Measurements from ENCODE around the gene PHKA1. TPM values are rescaled to one million over a fixed set of nuclear protein-coding genes. Genes with fewer than 3 reads are reported as not detected.

PHKA1 gene
- total RNA-seq, 6 experiments from 2014 or later, result 0.09 to 0.12 TPM; not detected in 4

DNA sequence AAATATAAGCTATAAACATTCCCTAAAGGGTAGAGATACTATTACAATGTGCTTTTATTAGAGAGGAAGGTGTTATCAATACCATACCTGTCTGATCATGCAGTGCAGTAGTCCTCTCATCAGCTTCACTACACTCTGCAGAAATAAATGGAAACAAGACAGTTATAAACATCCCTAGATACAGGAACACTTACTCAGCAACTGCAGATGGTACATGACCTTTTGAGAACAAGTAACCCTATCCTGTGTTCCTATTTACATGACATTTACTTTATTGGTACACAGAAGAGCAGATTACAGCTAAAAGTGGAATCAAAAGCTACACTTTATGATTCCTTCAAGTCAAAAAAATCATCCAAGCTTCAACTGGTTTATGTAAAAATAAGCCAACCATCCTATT lies 9.0 kb downstream of the PHKA1 start:
- H3K27me3 Mint-ChIP-seq (ENCODE audit: insufficient read depth), result no peaks in the 10 kb centered on the region
- no peak for DNase-seq
- no peaks in the 10 kb centered on the region for H3K9me3 Mint-ChIP-seq
- no peak overlapping the region for H3K4me3 Mint-ChIP-seq
- no peaks in the 10 kb centered on the region for H3K36me3 Mint-ChIP-seq (ENCODE audit: low read depth)
- TF ChIP-seq, protein P1, sequence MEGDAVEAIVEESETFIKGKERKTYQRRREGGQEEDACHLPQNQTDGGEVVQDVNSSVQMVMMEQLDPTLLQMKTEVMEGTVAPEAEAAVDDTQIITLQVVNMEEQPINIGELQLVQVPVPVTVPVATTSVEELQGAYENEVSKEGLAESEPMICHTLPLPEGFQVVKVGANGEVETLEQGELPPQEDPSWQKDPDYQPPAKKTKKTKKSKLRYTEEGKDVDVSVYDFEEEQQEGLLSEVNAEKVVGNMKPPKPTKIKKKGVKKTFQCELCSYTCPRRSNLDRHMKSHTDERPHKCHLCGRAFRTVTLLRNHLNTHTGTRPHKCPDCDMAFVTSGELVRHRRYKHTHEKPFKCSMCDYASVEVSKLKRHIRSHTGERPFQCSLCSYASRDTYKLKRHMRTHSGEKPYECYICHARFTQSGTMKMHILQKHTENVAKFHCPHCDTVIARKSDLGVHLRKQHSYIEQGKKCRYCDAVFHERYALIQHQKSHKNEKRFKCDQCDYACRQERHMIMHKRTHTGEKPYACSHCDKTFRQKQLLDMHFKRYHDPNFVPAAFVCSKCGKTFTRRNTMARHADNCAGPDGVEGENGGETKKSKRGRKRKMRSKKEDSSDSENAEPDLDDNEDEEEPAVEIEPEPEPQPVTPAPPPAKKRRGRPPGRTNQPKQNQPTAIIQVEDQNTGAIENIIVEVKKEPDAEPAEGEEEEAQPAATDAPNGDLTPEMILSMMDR (IDR thresholded peaks at IDR 0.05), result no peak
- no peaks in the 10 kb centered on the region for H3K4me1 Mint-ChIP-seq (ENCODE audit: low read depth)
- no peak overlapping the region for H3K27ac Mint-ChIP-seq

GRCh38 chrX:72694170-72694569 lies 19.9 kb downstream of the PHKA1 start:
- Mint-ChIP-seq H3K4me3 (no peak overlapping the region), H3K27ac (no peak overlapping the region), H3K36me3 (ENCODE audit: low read depth) (no peaks in the 10 kb centered on the region), H3K27me3 (ENCODE audit: insufficient read depth) (peaks cover 2% of the 10 kb centered on the region), H3K4me1 (ENCODE audit: low read depth) (no peaks in the 10 kb centered on the region), H3K9me3 (no peaks in the 10 kb centered on the region)
- no peak for DNase-seq
- TF ChIP-seq, protein P1 (IDR thresholded peaks at IDR 0.05), result no peak

DNA sequence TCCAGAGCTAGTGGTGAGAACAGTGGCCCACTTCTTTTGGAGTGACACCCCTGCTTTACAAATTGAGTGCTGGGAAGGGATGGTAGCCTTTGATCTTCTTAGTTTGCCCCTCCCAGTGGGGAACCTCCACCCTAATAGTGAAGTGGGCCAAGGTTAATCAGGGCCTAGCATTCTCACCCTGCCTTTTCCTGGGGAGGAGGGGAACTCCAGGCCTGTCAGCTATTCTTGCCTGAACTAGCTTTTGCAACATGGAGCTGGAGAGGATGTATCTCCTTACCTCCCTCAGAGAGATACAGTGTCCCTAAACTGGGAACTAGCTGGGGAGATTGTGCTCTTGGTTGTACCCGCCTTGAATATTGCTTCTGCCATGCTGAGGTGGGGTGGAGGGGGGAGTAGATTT lies 20.6 kb downstream of the PHKA1 start:
- no peak overlapping the region for H3K27ac Mint-ChIP-seq
- no peak overlapping the region for H3K4me3 Mint-ChIP-seq
- TF ChIP-seq, protein P1 (IDR thresholded peaks at IDR 0.05), result no peak
- DNase-seq, result no peak
- peaks cover 2% of the 10 kb centered on the region for H3K27me3 Mint-ChIP-seq (ENCODE audit: insufficient read depth)
- no peaks in the 10 kb centered on the region for H3K36me3 Mint-ChIP-seq (ENCODE audit: low read depth)
- H3K9me3 Mint-ChIP-seq, result no peaks in the 10 kb centered on the region
- H3K4me1 Mint-ChIP-seq (ENCODE audit: low read depth), result no peaks in the 10 kb centered on the region

GRCh38 chrX:72687396-72687795 lies 26.7 kb downstream of the PHKA1 start:
- H3K4me3 Mint-ChIP-seq, result no peak overlapping the region
- H3K27ac Mint-ChIP-seq, result no peak overlapping the region
- TF ChIP-seq, protein P1 (IDR thresholded peaks at IDR 0.05), result no peak
- no peak for DNase-seq
- no peaks in the 10 kb centered on the region for H3K36me3 Mint-ChIP-seq (ENCODE audit: low read depth)
- no peaks in the 10 kb centered on the region; the same call in 1 of the 2 replicates for H3K27me3 Mint-ChIP-seq (ENCODE audit: insufficient read depth)
- no peaks in the 10 kb centered on the region for H3K4me1 Mint-ChIP-seq (ENCODE audit: low read depth)
- no peaks in the 10 kb centered on the region for H3K9me3 Mint-ChIP-seq

GRCh38 chrX:72685810-72686456 lies 28.2 kb downstream of the PHKA1 start:
- H3K36me3 Mint-ChIP-seq (ENCODE audit: low read depth), result no peaks in the 10 kb centered on the region
- no peak for DNase-seq
- TF ChIP-seq, protein P1 (IDR thresholded peaks at IDR 0.05), result no peak
- no peak overlapping the region for H3K4me3 Mint-ChIP-seq
- H3K9me3 Mint-ChIP-seq, result no peaks in the 10 kb centered on the region
- H3K27me3 Mint-ChIP-seq (ENCODE audit: insufficient read depth), result no peaks in the 10 kb centered on the region; the same call in 1 of the 2 replicates
- H3K4me1 Mint-ChIP-seq (ENCODE audit: low read depth), result no peaks in the 10 kb centered on the region
- no peak overlapping the region for H3K27ac Mint-ChIP-seq
